Measurements from ENCODE around the gene KANSL3.

KANSL3 gene

GRCh38 chr2:96651793-96652192, 13.7 kb upstream of the KANSL3 start:
- DNase-seq = no peak

- no peak for DNase-seq
These were observed 11.2 kb upstream of the KANSL3 start for GRCh38 chr2:96649342-96649741.

GRCh38 chr2:96648306-96648930, 10.3 kb upstream of the KANSL3 start:
- DNase-seq = no peak

- DNase-seq = no peak
These were observed 9.6 kb upstream of the KANSL3 start for GRCh38 chr2:96647681-96648080.

- DNase-seq = no peak
These were observed 4.7 kb upstream of the KANSL3 start, which contains the start of gene FER1L5 for GRCh38 chr2:96642564-96643360. TSS of gene FER1L5 (plus strand) at chr2:96642764. CDS start at chr2:96642837, 73 bp downstream.

GRCh38 chr2:96637385-96638143, 548 bp downstream of the KANSL3 start:
- DNase-seq = peak; percentile 93

- no peak for DNase-seq
These were observed 1.5 kb downstream of the KANSL3 start for GRCh38 chr2:96636551-96637171.

GRCh38 chr2:96633641-96634040, 4.5 kb downstream of the KANSL3 start:
- no peak for DNase-seq

GRCh38 chr2:96631804-96632435, 6.2 kb downstream of the KANSL3 start:
- DNase-seq = no peak

- no peak for DNase-seq
These were observed 11.6 kb downstream of the KANSL3 start for GRCh38 chr2:96626553-96626942.

GRCh38 chr2:96625571-96626552, 12.2 kb downstream of the KANSL3 start:
- DNase-seq = no peak

- DNase-seq = no peak
These were observed 15.0 kb downstream of the KANSL3 start for GRCh38 chr2:96623116-96623515.

- DNase-seq = no peak
These were observed 15.6 kb downstream of the KANSL3 start for GRCh38 chr2:96622544-96622943.

GRCh38 chr2:96618596-96619283, 19.4 kb downstream of the KANSL3 start:
- no peak for DNase-seq

GRCh38 chr2:96617012-96617411, 21.1 kb downstream of the KANSL3 start:
- no peak for DNase-seq

GRCh38 chr2:96616535-96616934, 21.6 kb downstream of the KANSL3 start:
- no peak for DNase-seq

- DNase-seq = no peak
These were observed 22.0 kb downstream of the KANSL3 start for GRCh38 chr2:96616128-96616527.

- no peak for DNase-seq
These were observed 29.4 kb downstream of the KANSL3 start for GRCh38 chr2:96608469-96609455.

- DNase-seq = peak; percentile 72
These were observed 34.0 kb downstream of the KANSL3 start for GRCh38 chr2:96604104-96604503.
